ENCODE measurements around the gene ASCC3.

Gene ASCC3

DNA sequence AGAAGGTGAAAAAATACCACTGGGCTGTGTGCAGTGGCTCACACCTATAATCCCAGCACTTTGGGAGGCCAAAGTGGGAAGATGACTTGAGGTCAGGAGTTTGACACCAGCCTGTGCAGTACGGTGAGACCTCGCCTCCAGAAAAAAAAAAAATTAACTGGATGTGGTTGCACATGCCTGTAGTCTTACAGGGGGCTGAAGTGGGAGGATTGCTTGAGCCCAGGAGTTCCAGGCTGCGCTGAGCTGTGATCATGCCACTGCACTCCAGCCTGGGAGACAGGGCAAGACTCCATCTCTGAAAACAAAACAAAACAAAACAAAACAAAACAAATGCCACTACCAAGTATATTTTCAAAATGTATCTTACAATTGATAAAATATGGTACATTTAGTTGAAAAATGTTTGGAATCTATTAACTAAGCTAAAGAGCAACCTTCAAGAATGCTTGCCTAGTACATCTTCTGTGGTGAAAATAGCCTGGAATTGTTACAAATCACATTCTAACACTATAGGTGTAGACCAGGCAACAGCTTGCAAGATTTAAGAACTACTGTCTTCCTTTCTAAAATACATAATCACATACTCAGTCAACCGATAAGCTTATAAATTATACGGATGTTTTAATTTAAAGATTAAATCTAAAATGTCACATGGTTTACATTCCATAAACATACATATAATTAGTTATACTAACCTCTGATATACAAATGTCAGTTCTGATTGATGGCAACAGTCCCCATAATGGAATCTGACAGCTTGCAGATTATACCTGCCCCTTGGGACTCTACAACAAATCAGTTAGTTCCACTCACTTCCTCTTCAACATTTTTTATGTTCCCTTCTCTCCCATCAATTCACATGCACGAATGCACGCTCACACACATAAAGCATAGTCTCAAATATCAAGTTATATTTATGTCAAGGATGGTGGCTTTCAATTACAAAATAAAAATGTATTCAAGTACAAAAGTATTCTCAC is 150.8 kb downstream of the ASCC3 start:
- Histone ChIP-seq H3K36me3 (ENCODE audit: insufficient read depth, low read length) (no peaks in the 10 kb centered on the region), H3K79me2 (ENCODE audit: insufficient read depth, low read length) (no peaks in the 10 kb centered on the region), H3K4me2 (ENCODE audit: low read depth, low read length, poor library complexity, severe bottlenecking) (no peak overlapping the region), H4K20me1 (ENCODE audit: insufficient read depth, low read length, poor library complexity, severe bottlenecking) (no peaks in the 10 kb centered on the region), H3K9ac (ENCODE audit: low read depth, low read length, poor library complexity, severe bottlenecking) (no peak overlapping the region), H3K4me1 (ENCODE audit: insufficient read depth, low read length, poor library complexity, severe bottlenecking) (no peaks in the 10 kb centered on the region), H3K9me2 (replicated peaks; ENCODE audit: low read depth, low read length) (no peaks in the 10 kb centered on the region), H2AFZ (ENCODE audit: low read length) (no peak overlapping the region), H3K4me3 (ENCODE audit: low read length, poor library complexity, severe bottlenecking) (no peak overlapping the region), H3K9me3 (ENCODE audit: insufficient read depth, low read depth, low read length) (no peaks in the 10 kb centered on the region), H3K27me3 (ENCODE audit: insufficient read depth, low read length, poor library complexity, severe bottlenecking) (no peaks in the 10 kb centered on the region), H3F3A (ENCODE audit: low read depth) (no peaks in the 10 kb centered on the region; the same call in 1 of the 2 replicates)
- TF ChIP-seq EZH2phosphoT487 (IDR thresholded peaks at IDR 0.05; ENCODE audit: borderline replicate concordance): no peak
- TF ChIP-seq, protein P1, sequence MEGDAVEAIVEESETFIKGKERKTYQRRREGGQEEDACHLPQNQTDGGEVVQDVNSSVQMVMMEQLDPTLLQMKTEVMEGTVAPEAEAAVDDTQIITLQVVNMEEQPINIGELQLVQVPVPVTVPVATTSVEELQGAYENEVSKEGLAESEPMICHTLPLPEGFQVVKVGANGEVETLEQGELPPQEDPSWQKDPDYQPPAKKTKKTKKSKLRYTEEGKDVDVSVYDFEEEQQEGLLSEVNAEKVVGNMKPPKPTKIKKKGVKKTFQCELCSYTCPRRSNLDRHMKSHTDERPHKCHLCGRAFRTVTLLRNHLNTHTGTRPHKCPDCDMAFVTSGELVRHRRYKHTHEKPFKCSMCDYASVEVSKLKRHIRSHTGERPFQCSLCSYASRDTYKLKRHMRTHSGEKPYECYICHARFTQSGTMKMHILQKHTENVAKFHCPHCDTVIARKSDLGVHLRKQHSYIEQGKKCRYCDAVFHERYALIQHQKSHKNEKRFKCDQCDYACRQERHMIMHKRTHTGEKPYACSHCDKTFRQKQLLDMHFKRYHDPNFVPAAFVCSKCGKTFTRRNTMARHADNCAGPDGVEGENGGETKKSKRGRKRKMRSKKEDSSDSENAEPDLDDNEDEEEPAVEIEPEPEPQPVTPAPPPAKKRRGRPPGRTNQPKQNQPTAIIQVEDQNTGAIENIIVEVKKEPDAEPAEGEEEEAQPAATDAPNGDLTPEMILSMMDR (conservative IDR thresholded peaks at IDR 0.05; ENCODE audit: low read length): no peak

DNA sequence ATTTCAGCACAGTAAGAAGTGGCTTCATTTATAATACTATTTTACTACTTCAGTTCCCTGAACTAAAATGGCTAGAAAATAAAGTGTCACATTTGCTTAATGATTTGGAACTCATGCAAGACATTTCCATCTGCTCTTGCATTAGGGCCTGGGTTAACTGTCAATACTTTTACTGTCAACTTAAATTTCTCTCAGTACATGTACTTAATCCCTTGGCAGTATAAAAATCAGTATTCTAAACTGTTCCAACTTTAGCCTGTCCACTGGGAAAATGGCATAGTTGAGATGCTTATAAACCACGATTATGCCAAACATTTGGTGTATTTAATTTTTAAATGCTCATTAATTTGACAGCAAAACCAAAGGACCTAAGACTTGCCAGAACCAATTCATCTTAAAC is 154.5 kb downstream of the ASCC3 start:
- no peak overlapping the region for H2AFZ ChIP-seq (ENCODE audit: low read length)
- no peaks in the 10 kb centered on the region for H3K79me2 ChIP-seq (ENCODE audit: insufficient read depth, low read length)
- H3K9me3 ChIP-seq (ENCODE audit: insufficient read depth, low read depth, low read length): no peaks in the 10 kb centered on the region
- H3F3A ChIP-seq (ENCODE audit: low read depth): no peaks in the 10 kb centered on the region
- H3K4me3 ChIP-seq (ENCODE audit: low read length, poor library complexity, severe bottlenecking): no peak overlapping the region
- no peak for TF ChIP-seq EZH2phosphoT487 (IDR thresholded peaks at IDR 0.05; ENCODE audit: borderline replicate concordance)
- TF ChIP-seq, protein P1 (conservative IDR thresholded peaks at IDR 0.05; ENCODE audit: low read length): no peak
- no peaks in the 10 kb centered on the region for H4K20me1 ChIP-seq (ENCODE audit: insufficient read depth, low read length, poor library complexity, severe bottlenecking)
- H3K4me2 ChIP-seq (ENCODE audit: low read depth, low read length, poor library complexity, severe bottlenecking): no peak overlapping the region
- H3K4me1 ChIP-seq (ENCODE audit: insufficient read depth, low read length, poor library complexity, severe bottlenecking): no peaks in the 10 kb centered on the region
- H3K27me3 ChIP-seq (ENCODE audit: insufficient read depth, low read length, poor library complexity, severe bottlenecking): no peaks in the 10 kb centered on the region
- H3K9ac ChIP-seq (ENCODE audit: low read depth, low read length, poor library complexity, severe bottlenecking): no peak overlapping the region
- peaks cover 5% of the 10 kb centered on the region; the same call in 1 of the 2 replicates for H3K36me3 ChIP-seq (ENCODE audit: insufficient read depth, low read length)
- H3K9me2 ChIP-seq (replicated peaks; ENCODE audit: low read depth, low read length): no peaks in the 10 kb centered on the region

DNA sequence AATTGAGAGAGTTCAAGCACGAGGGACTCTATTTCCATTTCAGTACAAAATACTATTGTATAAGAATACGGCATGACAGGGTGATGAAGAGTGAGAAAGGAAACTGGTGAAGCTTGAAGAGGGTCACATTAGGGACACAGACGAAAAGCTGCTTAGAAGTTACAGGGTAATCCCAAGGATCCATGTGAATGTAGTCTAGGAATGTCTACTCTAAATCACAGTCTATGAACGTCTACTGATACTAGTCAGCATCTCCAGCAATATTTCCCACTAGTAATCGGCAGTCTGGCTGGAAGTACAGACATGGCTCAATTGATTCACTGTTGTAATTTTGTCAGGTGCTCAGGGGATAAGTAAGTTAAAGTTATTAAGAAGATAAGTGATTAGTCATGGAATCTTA is 156.4 kb downstream of the ASCC3 start:
- no peak overlapping the region for H3K9ac ChIP-seq (ENCODE audit: low read depth, low read length, poor library complexity, severe bottlenecking)
- H3K9me3 ChIP-seq (ENCODE audit: insufficient read depth, low read depth, low read length): no peaks in the 10 kb centered on the region
- H2AFZ ChIP-seq (ENCODE audit: low read length): no peak overlapping the region
- no peaks in the 10 kb centered on the region for H4K20me1 ChIP-seq (ENCODE audit: insufficient read depth, low read length, poor library complexity, severe bottlenecking)
- H3K27me3 ChIP-seq (ENCODE audit: insufficient read depth, low read length, poor library complexity, severe bottlenecking): no peaks in the 10 kb centered on the region
- H3K36me3 ChIP-seq (ENCODE audit: insufficient read depth, low read length): peaks cover 5% of the 10 kb centered on the region; the same call in 1 of the 2 replicates
- H3K4me1 ChIP-seq (ENCODE audit: insufficient read depth, low read length, poor library complexity, severe bottlenecking): no peaks in the 10 kb centered on the region
- H3K4me3 ChIP-seq (ENCODE audit: low read length, poor library complexity, severe bottlenecking): no peak overlapping the region
- no peak overlapping the region for H3K4me2 ChIP-seq (ENCODE audit: low read depth, low read length, poor library complexity, severe bottlenecking)
- H3K79me2 ChIP-seq (ENCODE audit: insufficient read depth, low read length): no peaks in the 10 kb centered on the region
- no peak for TF ChIP-seq EZH2phosphoT487 (IDR thresholded peaks at IDR 0.05; ENCODE audit: borderline replicate concordance)
- TF ChIP-seq, protein P1 (conservative IDR thresholded peaks at IDR 0.05; ENCODE audit: low read length): no peak
- H3F3A ChIP-seq (ENCODE audit: low read depth): no peaks in the 10 kb centered on the region
- no peaks in the 10 kb centered on the region for H3K9me2 ChIP-seq (replicated peaks; ENCODE audit: low read depth, low read length)

All from Loucy (cell line).